Ovary (tissue), 3 donors: Measurements from ENCODE around the gene UNC93B1.
"Not testable (repeated sequence)": the region's sequence is repeated elsewhere in the genome, so short reads cannot be mapped to it uniquely, and the experiment has no call there.

Experiments
- CTCF ChIP-seq, 3 donors: fragments of 450-650 bp in 2 of 3; fragments of 200-600 bp in 1 of 3; IDR thresholded peaks; one replicate each; pipeline versions ENCODE4 v1.5.1 to v1.8.0; 2016 to 2022; ENCODE audit warnings: antibody characterized with exemption in 3 of 3, mild to moderate bottlenecking in 1 of 3
- POLR2A ChIP-seq: fragments of 450-650 bp; IDR thresholded peaks from one replicate; pipeline ENCODE4 v1.6.1; 2017; ENCODE audit warnings: antibody characterized with exemption, mild to moderate bottlenecking, moderate library complexity
- donor health status: DM: no; HTN: no; CAD: no.

GRCh38 chr11:67946403-67946802, 57.5 kb downstream of the UNC93B1 start:
- TF ChIP-seq CTCF (IDR thresholded peaks at IDR 0.05); POLR2A: not testable (repeated sequence)
